GM23248 (cell line): Measurements from ENCODE around the gene RARA. TPM values are rescaled to one million over a fixed set of nuclear protein-coding genes. Genes with fewer than 3 reads are reported as not detected.
A peak's percentile ranks its signal among the peaks of the same experiment; 100 is the strongest.

Experiments used
- DNase-seq: peaks from one replicate; pipeline ENCODE4 v3.0.0-alpha.2; 2015
- H2AFZ ChIP-seq: fragments of 200-600 bp; sonication (generic); 2 replicates; pipeline ENCODE4 v1.6.1; 2016; ENCODE audit warnings: antibody characterized with exemption
- H3F3A ChIP-seq: fragments of 200-600 bp; sonication (generic); 2 replicates; pipeline ENCODE4 v1.6.1; 2016; ENCODE audit warnings: mild to moderate bottlenecking, antibody characterized with exemption, mixed run types; ENCODE audit not compliant: insufficient read depth
- H3K27ac ChIP-seq: fragments of 200-600 bp; sonication (generic); 2 replicates; pipeline ENCODE4 v1.5.1; 2016; ENCODE audit warnings: mild to moderate bottlenecking
- H3K27me3 ChIP-seq: fragments of 200-600 bp; sonication (generic); replicated peaks from 2 replicates; pipeline ENCODE4 v1.6.1; 2016; ENCODE audit warnings: mild to moderate bottlenecking; ENCODE audit not compliant: insufficient read depth
- H3K36me3 ChIP-seq: fragments of 200-600 bp; sonication (generic); 2 replicates; pipeline ENCODE4 v1.6.1; 2016; ENCODE audit warnings: low read depth, mild to moderate bottlenecking
- H3K4me1 ChIP-seq: fragments of 200-600 bp; sonication (generic); 2 replicates; pipeline ENCODE4 v1.6.1; 2016; ENCODE audit warnings: mild to moderate bottlenecking; ENCODE audit not compliant: insufficient read depth
- H3K4me2 ChIP-seq: fragments of 200-600 bp; sonication (generic); one replicate; pipeline ENCODE4 v1.6.1; 2016; ENCODE audit warnings: mild to moderate bottlenecking; ENCODE audit not compliant: unreplicated experiment
- H3K4me3 ChIP-seq: fragments of 200-600 bp; sonication (generic); 2 replicates; pipeline ENCODE4 v1.5.1; 2016; ENCODE audit warnings: mild to moderate bottlenecking
- H3K79me2 ChIP-seq: fragments of 200-600 bp; sonication (generic); 2 replicates; pipeline ENCODE4 v1.6.1; 2016; ENCODE audit warnings: mild to moderate bottlenecking; ENCODE audit not compliant: insufficient read depth
- H3K9ac ChIP-seq: fragments of 200-600 bp; sonication (generic); 2 replicates; pipeline ENCODE4 v1.6.1; 2016; ENCODE audit warnings: mild to moderate bottlenecking
- H3K9me2 ChIP-seq: fragments of 200-600 bp; sonication (generic); 2 replicates; pipeline ENCODE4 v1.6.1; 2016; ENCODE audit warnings: mixed run types, mild to moderate bottlenecking, moderate library complexity; ENCODE audit not compliant: insufficient read depth
- H3K9me3 ChIP-seq: fragments of 200-600 bp; sonication (generic); one replicate; pipeline ENCODE4 v1.6.1; 2017; ENCODE audit warnings: low read depth
- H4K20me1 ChIP-seq: fragments of 200-600 bp; sonication (generic); 2 replicates; pipeline ENCODE4 v1.6.0; 2016; ENCODE audit not compliant: insufficient read depth
- EZH2 ChIP-seq: fragments of 200-600 bp; sonication (generic); IDR thresholded peaks from 2 replicates; pipeline ENCODE4 v1.6.1; 2018; ENCODE audit warnings: antibody characterized with exemption, mild to moderate bottlenecking; ENCODE audit not compliant: insufficient read depth, poor library complexity, severe bottlenecking
- EZH2phosphoT487 ChIP-seq: fragments of 200-600 bp; sonication (generic); IDR thresholded peaks from 2 replicates; pipeline ENCODE4 v1.6.1; 2018; ENCODE audit warnings: antibody characterized with exemption, moderate library complexity, mild to moderate bottlenecking, low read depth; ENCODE audit not compliant: insufficient read depth
- WGBS, 2 experiments: methylation state at CpG; one replicate each; pipeline ENCODE4 v1.1.6; 2015 to 2017; ENCODE audit warnings: low lambda C conversion rate in 2 of 2, low coverage in 1 of 2; ENCODE audit errors: missing lambda C conversion rate in 2 of 2; 5-methylcytosine and 5-hydroxymethylcytosine counted together
- in situ Hi-C: fragments of 300-500 bp; cut with MboI; formaldehyde crosslinking; loops from 2 replicates; pipeline ENCODE4 v1.15.0; 2020
- polyA plus RNA-seq: library from polyadenylated mRNA; unstranded; fragments of >200 nt; fragmentation: Nextera tagmentation; extraction: Ambion mirVana; gene quantifications from 2 replicates; pipeline ENCODE4 v1.2.1, GENCODE V29; 2016
- total RNA-seq: library from RNA; depleted of rRNA; stranded (reverse); fragments of >200 nt; shearing (Covaris generic); gene quantifications from 2 replicates; pipeline ENCODE4 v1.2.3, GENCODE V29; 2014

Gene RARA
- total and polyA plus RNA-seq, 2 experiments from 2014 or later: 23.7 to 38.9 TPM

DNA sequence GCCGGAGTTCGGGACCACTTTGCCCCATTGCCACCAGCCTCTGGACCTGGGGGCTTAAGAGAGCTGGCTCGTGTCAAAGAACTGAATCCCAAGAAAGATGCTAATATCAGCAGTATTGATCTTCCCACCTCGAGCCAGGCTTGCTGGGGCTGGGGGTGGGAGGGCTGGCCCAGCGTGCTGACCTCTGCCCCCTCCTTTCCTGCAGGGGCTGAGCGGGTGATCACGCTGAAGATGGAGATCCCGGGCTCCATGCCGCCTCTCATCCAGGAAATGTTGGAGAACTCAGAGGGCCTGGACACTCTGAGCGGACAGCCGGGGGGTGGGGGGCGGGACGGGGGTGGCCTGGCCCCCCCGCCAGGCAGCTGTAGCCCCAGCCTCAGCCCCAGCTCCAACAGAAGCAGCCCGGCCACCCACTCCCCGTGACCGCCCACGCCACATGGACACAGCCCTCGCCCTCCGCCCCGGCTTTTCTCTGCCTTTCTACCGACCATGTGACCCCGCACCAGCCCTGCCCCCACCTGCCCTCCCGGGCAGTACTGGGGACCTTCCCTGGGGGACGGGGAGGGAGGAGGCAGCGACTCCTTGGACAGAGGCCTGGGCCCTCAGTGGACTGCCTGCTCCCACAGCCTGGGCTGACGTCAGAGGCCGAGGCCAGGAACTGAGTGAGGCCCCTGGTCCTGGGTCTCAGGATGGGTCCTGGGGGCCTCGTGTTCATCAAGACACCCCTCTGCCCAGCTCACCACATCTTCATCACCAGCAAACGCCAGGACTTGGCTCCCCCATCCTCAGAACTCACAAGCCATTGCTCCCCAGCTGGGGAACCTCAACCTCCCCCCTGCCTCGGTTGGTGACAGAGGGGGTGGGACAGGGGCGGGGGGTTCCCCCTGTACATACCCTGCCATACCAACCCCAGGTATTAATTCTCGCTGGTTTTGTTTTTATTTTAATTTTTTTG is 47.1 kb downstream of the RARA start:
- Histone ChIP-seq H3K9me2 (no peaks in the 10 kb centered on the region), H3K4me3 (no peak overlapping the region), H2AFZ (no peak overlapping the region), H3K4me1 (no peaks in the 10 kb centered on the region), H3K9me3 (no peaks in the 10 kb centered on the region), H4K20me1 (no peaks in the 10 kb centered on the region), H3K27me3 (no peaks in the 10 kb centered on the region), H3F3A (peaks cover 20% of the 10 kb centered on the region), H3K9ac (no peak overlapping the region), H3K79me2 (peaks cover 3% of the 10 kb centered on the region; the same call in 1 of the 2 replicates), H3K27ac (no peak overlapping the region), H3K36me3 (peaks cover 8% of the 10 kb centered on the region; the same call in 1 of the 2 replicates), H3K4me2 (no peak overlapping the region)
- 80 to 88% methylated on average over 14 to 33 of the region's 33 CpGs for WGBS, 2 experiments
- DNase-seq: no peak
- TF ChIP-seq EZH2phosphoT487 (no peak), EZH2 (no peak)
- in situ Hi-C loops: loop anchor here (10.0 to 25.0 kb wide), 2 partner anchors 51 to 431 kb away; partner anchors contain the start of genes KRT27, KRT28 and RARA

DNA sequence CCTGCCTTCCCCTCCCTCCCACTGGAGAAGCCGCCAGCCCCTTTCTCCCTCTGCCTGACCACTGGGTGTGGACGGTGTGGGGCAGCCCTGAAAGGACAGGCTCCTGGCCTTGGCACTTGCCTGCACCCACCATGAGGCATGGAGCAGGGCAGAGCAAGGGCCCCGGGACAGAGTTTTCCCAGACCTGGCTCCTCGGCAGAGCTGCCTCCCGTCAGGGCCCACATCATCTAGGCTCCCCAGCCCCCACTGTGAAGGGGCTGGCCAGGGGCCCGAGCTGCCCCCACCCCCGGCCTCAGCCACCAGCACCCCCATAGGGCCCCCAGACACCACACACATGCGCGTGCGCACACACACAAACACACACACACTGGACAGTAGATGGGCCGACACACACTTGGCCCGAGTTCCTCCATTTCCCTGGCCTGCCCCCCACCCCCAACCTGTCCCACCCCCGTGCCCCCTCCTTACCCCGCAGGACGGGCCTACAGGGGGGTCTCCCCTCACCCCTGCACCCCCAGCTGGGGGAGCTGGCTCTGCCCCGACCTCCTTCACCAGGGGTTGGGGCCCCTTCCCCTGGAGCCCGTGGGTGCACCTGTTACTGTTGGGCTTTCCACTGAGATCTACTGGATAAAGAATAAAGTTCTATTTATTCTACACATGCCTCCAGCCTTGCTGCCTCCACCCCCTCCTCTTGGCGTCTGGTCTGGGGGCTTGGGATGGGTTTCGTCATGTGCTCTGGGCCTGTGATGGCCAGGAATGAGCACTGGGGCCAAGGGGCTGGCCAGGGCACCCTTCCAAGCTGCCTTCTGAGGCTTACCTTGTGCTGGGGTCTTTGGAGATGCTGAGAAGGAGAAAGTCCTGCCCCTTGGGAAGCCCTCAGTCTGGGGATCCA is 48.3 kb downstream of the RARA start:
- Histone ChIP-seq H3K79me2 (no peaks in the 10 kb centered on the region), H3K9ac (peak overlapping the region; percentile 71; the same call in 1 of the 2 replicates), H3K9me2 (no peaks in the 10 kb centered on the region), H3K4me2 (no peak overlapping the region), H3K36me3 (peaks cover 8% of the 10 kb centered on the region; the same call in 1 of the 2 replicates), H2AFZ (no peak overlapping the region), H3K27me3 (no peaks in the 10 kb centered on the region), H3K4me3 (no peak overlapping the region), H3F3A (peaks cover 20% of the 10 kb centered on the region), H3K4me1 (no peaks in the 10 kb centered on the region), H3K27ac (peak overlapping the region; percentile 19; the same call in 1 of the 2 replicates), H4K20me1 (no peaks in the 10 kb centered on the region), H3K9me3 (no peaks in the 10 kb centered on the region)
- in situ Hi-C loops: loop anchor here (10.0 to 25.0 kb wide), 2 partner anchors 52 to 430 kb away; partner anchors contain the start of genes KRT27, KRT28 and RARA
- TF ChIP-seq EZH2phosphoT487: no peak
- TF ChIP-seq EZH2: no peak
- DNase-seq: no peak
- WGBS, 2 experiments: 69 to 71% methylated on average over 8 to 19 of the region's 19 CpGs

DNA sequence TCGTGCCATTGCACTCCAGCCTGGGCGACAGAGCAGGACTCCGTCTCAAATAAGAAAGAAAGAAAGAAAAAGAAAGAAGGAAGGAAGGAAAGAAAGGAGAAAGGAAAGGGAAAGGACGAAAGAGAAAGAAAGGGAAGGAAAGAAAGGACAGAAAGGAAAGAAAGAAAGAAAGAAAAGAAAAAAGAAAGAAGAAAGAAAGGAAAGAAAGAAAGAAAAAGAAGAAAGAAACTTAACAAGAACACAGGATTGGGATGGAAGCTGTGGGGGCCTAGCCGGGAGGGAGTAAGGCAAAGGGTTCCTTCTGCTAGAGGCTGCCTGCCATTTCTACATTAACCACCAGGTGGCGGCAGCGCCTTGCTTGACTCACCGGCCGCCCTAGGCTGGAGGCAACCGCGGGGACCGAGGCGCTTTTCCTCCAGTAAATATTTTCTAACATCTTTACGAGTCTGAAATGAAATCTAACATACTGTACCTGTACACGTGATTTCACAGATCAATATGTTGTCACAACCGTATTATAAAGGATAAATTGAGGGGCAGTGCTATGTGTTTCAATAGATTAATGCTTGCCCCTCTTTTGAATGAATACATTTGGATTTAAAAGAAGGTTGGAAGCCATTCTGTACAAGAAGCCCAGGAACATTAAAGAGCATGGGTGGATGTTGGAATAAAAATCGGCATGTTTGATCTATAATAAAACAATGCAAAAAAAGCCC is 49.5 kb downstream of the RARA start:
- H3K4me2 ChIP-seq: peak overlapping the region; percentile 76
- 7 to 15% methylated on average over 16 to 17 of the region's 17 CpGs for WGBS, 2 experiments
- peak; percentile 90 for DNase-seq
- no peaks in the 10 kb centered on the region for H3K4me1 ChIP-seq
- H3K79me2 ChIP-seq: no peaks in the 10 kb centered on the region
- H3K9me3 ChIP-seq: no peaks in the 10 kb centered on the region
- no peaks in the 10 kb centered on the region for H3K9me2 ChIP-seq
- in situ Hi-C loops: loop anchor here (10.0 to 25.0 kb wide), 2 partner anchors 54 to 429 kb away; partner anchors contain the start of genes KRT27, KRT28 and RARA
- peak overlapping the region; percentile 71 for H3K9ac ChIP-seq
- no peaks in the 10 kb centered on the region for H4K20me1 ChIP-seq
- no peaks in the 10 kb centered on the region for H3K27me3 ChIP-seq
- TF ChIP-seq EZH2: no peak
- TF ChIP-seq EZH2phosphoT487: no peak
- H3K36me3 ChIP-seq: no peaks in the 10 kb centered on the region
- peaks cover 13% of the 10 kb centered on the region for H3F3A ChIP-seq
- H2AFZ ChIP-seq: peak overlapping the region; percentile 73
- peak overlapping the region; percentile 63 for H3K27ac ChIP-seq
- peak overlapping the region; percentile 48 for H3K4me3 ChIP-seq
